ENCODE data around the gene MCUB. TPM values are rescaled to one million over a fixed set of nuclear protein-coding genes. Genes with fewer than 3 reads are reported as not detected.

The MCUB gene
- total and polyA plus RNA-seq, 3 experiments from 2014 or later, result 68.7 to 159 (median 71.6) TPM

DNA sequence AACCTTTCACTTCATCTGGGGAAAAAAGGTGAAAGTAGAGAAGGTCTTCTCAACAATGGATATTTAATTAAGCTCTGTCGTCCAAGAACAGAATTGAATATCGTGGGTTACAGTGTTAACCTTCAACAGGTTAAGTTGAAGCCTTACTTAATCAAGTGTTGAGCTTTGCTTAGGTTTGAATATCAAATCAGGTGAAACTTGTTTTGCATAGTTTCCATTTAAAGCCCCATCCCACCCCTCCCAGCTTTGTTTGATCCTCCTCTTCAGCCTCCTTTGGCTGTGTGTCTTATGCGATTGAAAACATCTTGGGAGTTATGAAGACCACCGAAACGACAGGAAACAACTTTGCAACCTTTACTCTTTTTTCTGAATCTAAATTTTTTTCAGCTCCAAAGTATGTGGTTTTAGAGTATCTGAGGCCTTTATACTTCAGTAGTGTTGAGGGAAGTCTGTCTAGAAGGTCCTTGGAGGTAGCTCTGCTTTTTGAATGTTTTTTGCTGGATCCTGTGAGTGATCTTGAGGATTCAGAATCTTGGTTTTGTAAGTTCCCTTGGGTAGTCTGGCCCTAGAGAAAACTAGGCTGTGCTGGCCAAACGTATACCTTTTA is 39.1 kb downstream of the MCUB start:
- peaks cover 0 to 6% (median 3%) of the 10 kb centered on the region in 5 donors for H3K9me3 Mint-ChIP-seq
- H3K27ac Mint-ChIP-seq, result peak overlapping the region in 6 of 8 donors; percentile 36 to 74 (median 52)
- no peak overlapping the region for H3K27ac ChIP-seq (ENCODE audit: low read depth, low read length)
- H3K36me3 ChIP-seq (ENCODE audit: insufficient read depth, low read length), result no peaks in the 10 kb centered on the region
- H3K4me1 ChIP-seq (ENCODE audit: insufficient read depth, low read length), result peaks cover 20% of the 10 kb centered on the region
- H3K4me3 Mint-ChIP-seq, result peak overlapping the region in 1 of 7 donors; percentile 30
- CTCF ChIA-PET, result interaction anchor here (0.5 to 1.0 kb wide), 2 partner anchors 47 to 160 kb away, joined by 3 read pairs; no protein-coding TSS in a partner anchor
- peaks cover 29 to 47% (median 46%) of the 10 kb centered on the region in 3 donors for H3K4me1 Mint-ChIP-seq
- DNase-seq, result peak in 1 of 5 donors; percentile 38
- H3K9me3 ChIP-seq (ENCODE audit: low read length), result no peaks in the 10 kb centered on the region
- peaks cover 11 to 33% (median 24%) of the 10 kb centered on the region in 3 donors for H3K36me3 Mint-ChIP-seq
- no peaks in the 10 kb centered on the region for H3K27me3 Mint-ChIP-seq
- POLR2A ChIA-PET, result interaction anchor here (0.9 kb wide), 1 partner anchor 15 kb away, joined by 4 read pairs; no protein-coding TSS in a partner anchor
- H3K4me3 ChIP-seq (ENCODE audit: low read length), result no peak overlapping the region
- H3K27me3 ChIP-seq (ENCODE audit: insufficient read depth, low read length, poor library complexity, severe bottlenecking), result no peaks in the 10 kb centered on the region

DNA sequence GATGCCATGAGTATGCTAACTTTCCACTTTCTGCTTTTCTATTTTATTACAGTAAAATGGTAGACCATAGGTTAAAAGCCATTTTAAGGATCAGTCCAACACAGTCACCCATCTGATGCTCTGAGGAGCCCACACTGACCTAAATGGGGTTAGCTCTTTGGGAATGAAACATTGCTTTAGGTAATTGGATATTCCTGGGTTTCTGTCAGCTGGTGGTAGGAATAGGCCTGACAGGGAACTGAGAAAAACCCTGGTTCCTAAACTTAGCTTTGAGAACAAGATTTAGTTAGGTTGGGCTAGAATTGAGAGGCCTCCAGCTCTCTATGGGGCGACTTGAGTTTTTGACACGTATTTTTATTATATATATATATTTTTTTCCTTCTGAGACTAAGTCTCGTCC is 40.4 kb downstream of the MCUB start:
- no peak overlapping the region for H3K27ac ChIP-seq (ENCODE audit: low read depth, low read length)
- peaks cover 37 to 56% (median 52%) of the 10 kb centered on the region in 3 donors for H3K4me1 Mint-ChIP-seq
- peaks cover 18 to 46% (median 36%) of the 10 kb centered on the region in 3 donors for H3K36me3 Mint-ChIP-seq
- H3K4me3 Mint-ChIP-seq, result no peak overlapping the region
- H3K27me3 Mint-ChIP-seq, result no peaks in the 10 kb centered on the region
- CTCF ChIA-PET, result no interaction called here
- H3K9me3 ChIP-seq (ENCODE audit: low read length), result no peaks in the 10 kb centered on the region
- no peaks in the 10 kb centered on the region for H3K36me3 ChIP-seq (ENCODE audit: insufficient read depth, low read length)
- H3K27me3 ChIP-seq (ENCODE audit: insufficient read depth, low read length, poor library complexity, severe bottlenecking), result no peaks in the 10 kb centered on the region
- H3K27ac Mint-ChIP-seq, result peak overlapping the region in 3 of 8 donors; percentile 5 to 53 (median 15)
- peaks cover 2 to 9% (median 3%) of the 10 kb centered on the region in 5 donors for H3K9me3 Mint-ChIP-seq
- peaks cover 20% of the 10 kb centered on the region for H3K4me1 ChIP-seq (ENCODE audit: insufficient read depth, low read length)
- no peak for DNase-seq
- POLR2A ChIA-PET, result interaction anchor here (0.6 kb wide), 1 partner anchor 96 kb away, joined by 3 read pairs; no protein-coding TSS in a partner anchor
- H3K4me3 ChIP-seq (ENCODE audit: low read length), result no peak overlapping the region

DNA sequence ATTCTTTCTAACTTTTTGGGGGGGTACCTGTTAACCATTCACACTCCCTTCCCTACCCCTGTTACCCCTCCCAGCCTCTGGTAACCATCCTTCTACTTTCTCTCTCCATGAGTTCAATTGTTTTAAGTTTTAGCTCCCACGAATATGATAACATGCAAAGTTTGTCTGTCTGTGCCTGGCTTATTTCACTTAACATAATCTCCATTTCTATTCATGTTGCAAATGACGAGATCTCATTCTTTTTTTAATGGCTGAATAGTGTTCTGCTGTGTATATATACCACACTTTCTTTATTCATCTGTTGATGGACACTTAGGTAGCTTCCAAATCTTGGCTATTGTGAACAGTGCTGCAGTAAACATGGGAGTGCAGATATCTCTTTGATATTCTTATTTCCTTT is 41.3 kb downstream of the MCUB start:
- POLR2A ChIA-PET, result no interaction called here
- CTCF ChIA-PET, result no interaction called here
- Histone ChIP-seq H3K9me3 (ENCODE audit: low read length) (no peaks in the 10 kb centered on the region), H3K27me3 (ENCODE audit: insufficient read depth, low read length, poor library complexity, severe bottlenecking) (no peaks in the 10 kb centered on the region), H3K27ac (ENCODE audit: low read depth, low read length) (no peak overlapping the region), H3K4me3 (ENCODE audit: low read length) (no peak overlapping the region), H3K4me1 (ENCODE audit: insufficient read depth, low read length) (peaks cover 20% of the 10 kb centered on the region), H3K36me3 (ENCODE audit: insufficient read depth, low read length) (no peaks in the 10 kb centered on the region)
- peaks cover 45 to 65% (median 58%) of the 10 kb centered on the region in 3 donors for H3K4me1 Mint-ChIP-seq
- H3K9me3 Mint-ChIP-seq, result peaks cover 2 to 12% (median 5%) of the 10 kb centered on the region in 5 donors
- no peak for DNase-seq
- H3K27ac Mint-ChIP-seq, result peak overlapping the region in 7 of 8 donors; percentile 2 to 31 (median 9)
- no peak overlapping the region for H3K4me3 Mint-ChIP-seq
- H3K27me3 Mint-ChIP-seq, result no peaks in the 10 kb centered on the region
- H3K36me3 Mint-ChIP-seq, result peaks cover 22 to 53% (median 42%) of the 10 kb centered on the region in 3 donors

DNA sequence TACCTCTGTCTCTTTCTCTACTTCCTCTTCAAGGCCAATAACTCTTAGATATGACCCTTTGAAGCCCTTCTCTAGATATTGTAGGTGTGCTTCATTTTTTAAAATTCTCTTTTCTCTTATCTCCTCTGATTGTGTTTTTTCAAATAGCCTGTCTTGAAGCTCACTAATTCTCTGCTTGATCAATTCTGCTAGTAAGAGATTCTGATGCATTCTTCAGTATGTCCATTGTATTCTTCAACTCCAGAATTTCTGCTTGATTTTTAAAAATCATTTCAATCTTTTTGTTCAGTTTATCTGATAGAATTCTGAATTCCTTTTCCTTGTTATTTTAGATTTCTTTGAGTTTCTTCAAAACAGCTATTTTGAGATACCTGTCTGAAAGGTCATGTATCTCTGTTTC is 47.9 kb downstream of the MCUB start:
- Histone ChIP-seq H3K27me3 (ENCODE audit: insufficient read depth, low read length, poor library complexity, severe bottlenecking) (no peaks in the 10 kb centered on the region), H3K4me3 (ENCODE audit: low read length) (no peak overlapping the region), H3K4me1 (ENCODE audit: insufficient read depth, low read length) (peaks cover 7% of the 10 kb centered on the region), H3K9me3 (ENCODE audit: low read length) (peaks cover 5% of the 10 kb centered on the region), H3K36me3 (ENCODE audit: insufficient read depth, low read length) (peaks cover 6% of the 10 kb centered on the region), H3K27ac (ENCODE audit: low read depth, low read length) (no peak overlapping the region)
- Mint-ChIP-seq H3K27me3 (no peaks in the 10 kb centered on the region), H3K27ac (peak overlapping the region in 2 of 8 donors; percentile 34 to 51), H3K4me3 (peak overlapping the region in 3 of 7 donors; percentile 20 to 34 (median 33)), H3K36me3 (peaks cover 29 to 73% (median 53%) of the 10 kb centered on the region in 3 donors), H3K9me3 (peaks cover 12 to 22% (median 20%) of the 10 kb centered on the region in 5 donors), H3K4me1 (peaks cover 64 to 85% (median 83%) of the 10 kb centered on the region in 3 donors)
- no peak for DNase-seq
- ChIA-PET POLR2A (no interaction called here), CTCF (interaction anchor here (1.1 kb wide), 1 partner anchor 96 kb away, joined by 4 read pairs; the partner anchor contains the start of gene CASP6)

DNA sequence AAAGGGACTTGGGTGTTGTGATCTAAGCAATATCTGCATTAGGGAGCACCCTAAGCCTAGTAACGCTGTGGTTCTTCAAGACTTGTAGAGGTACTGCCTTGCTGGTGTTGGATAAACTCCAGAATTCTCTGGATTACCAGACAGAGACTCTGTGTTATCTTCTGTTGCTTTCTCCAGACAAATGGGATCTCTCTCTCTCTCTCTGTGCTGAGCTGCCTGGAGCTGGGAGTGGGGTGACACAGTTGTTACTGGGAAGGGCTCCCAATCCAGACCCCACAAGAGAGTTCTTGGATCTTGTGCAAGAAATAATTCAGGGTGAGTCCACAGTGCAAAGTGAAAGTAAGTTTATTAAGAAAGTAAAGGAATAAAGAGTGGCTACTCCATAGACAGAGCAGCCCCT is 48.8 kb downstream of the MCUB start:
- no peaks in the 10 kb centered on the region for H3K27me3 Mint-ChIP-seq
- Histone ChIP-seq H3K27ac (ENCODE audit: low read depth, low read length) (no peak overlapping the region), H3K27me3 (ENCODE audit: insufficient read depth, low read length, poor library complexity, severe bottlenecking) (no peaks in the 10 kb centered on the region), H3K36me3 (ENCODE audit: insufficient read depth, low read length) (peaks cover 6% of the 10 kb centered on the region), H3K4me3 (ENCODE audit: low read length) (no peak overlapping the region), H3K9me3 (ENCODE audit: low read length) (peaks cover 5% of the 10 kb centered on the region), H3K4me1 (ENCODE audit: insufficient read depth, low read length) (peaks cover 7% of the 10 kb centered on the region)
- DNase-seq, result no peak
- H3K36me3 Mint-ChIP-seq, result peaks cover 30 to 76% (median 52%) of the 10 kb centered on the region in 3 donors
- ChIA-PET POLR2A (no interaction called here), CTCF (no interaction called here)
- H3K27ac Mint-ChIP-seq, result peak overlapping the region in 3 of 8 donors; percentile 47 to 82 (median 57)
- H3K4me3 Mint-ChIP-seq, result peak overlapping the region in 1 of 7 donors; percentile 62
- peaks cover 12 to 22% (median 20%) of the 10 kb centered on the region in 5 donors for H3K9me3 Mint-ChIP-seq
- H3K4me1 Mint-ChIP-seq, result peaks cover 65 to 94% (median 92%) of the 10 kb centered on the region in 3 donors

DNA sequence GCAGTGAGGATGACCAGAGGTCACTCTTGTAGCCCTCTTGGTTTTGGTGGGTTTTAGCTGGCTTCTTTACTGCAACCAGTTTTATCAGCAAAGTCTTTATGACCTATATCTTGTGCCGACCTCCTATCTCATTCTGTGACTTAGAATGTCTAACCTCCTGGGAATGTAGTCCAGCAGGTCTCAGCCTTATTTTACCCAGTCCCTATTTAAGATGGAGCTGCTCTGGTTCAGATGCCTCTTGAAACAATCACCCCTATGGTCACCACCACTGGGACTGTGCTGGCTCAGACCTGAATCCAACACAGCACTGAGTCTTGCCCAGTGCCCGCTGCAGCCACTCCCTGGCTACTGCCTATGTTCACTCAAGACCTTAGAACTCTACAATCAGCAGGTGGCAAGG is 49.4 kb downstream of the MCUB start:
- no peaks in the 10 kb centered on the region for H3K27me3 Mint-ChIP-seq
- no peak overlapping the region for H3K4me3 ChIP-seq (ENCODE audit: low read length)
- H3K4me1 ChIP-seq (ENCODE audit: insufficient read depth, low read length), result peaks cover 7% of the 10 kb centered on the region
- CTCF ChIA-PET, result no interaction called here
- peak overlapping the region in 1 of 8 donors; percentile 82 for H3K27ac Mint-ChIP-seq
- H3K36me3 Mint-ChIP-seq, result peaks cover 30 to 75% (median 47%) of the 10 kb centered on the region in 3 donors
- peaks cover 69 to 98% (median 92%) of the 10 kb centered on the region in 3 donors for H3K4me1 Mint-ChIP-seq
- H3K4me3 Mint-ChIP-seq, result no peak overlapping the region
- H3K9me3 Mint-ChIP-seq, result peaks cover 12 to 22% (median 20%) of the 10 kb centered on the region in 5 donors
- no peak for DNase-seq
- no peak overlapping the region for H3K27ac ChIP-seq (ENCODE audit: low read depth, low read length)
- POLR2A ChIA-PET, result no interaction called here
- no peaks in the 10 kb centered on the region for H3K27me3 ChIP-seq (ENCODE audit: insufficient read depth, low read length, poor library complexity, severe bottlenecking)
- H3K9me3 ChIP-seq (ENCODE audit: low read length), result peaks cover 5% of the 10 kb centered on the region
- H3K36me3 ChIP-seq (ENCODE audit: insufficient read depth, low read length), result peaks cover 6% of the 10 kb centered on the region

DNA sequence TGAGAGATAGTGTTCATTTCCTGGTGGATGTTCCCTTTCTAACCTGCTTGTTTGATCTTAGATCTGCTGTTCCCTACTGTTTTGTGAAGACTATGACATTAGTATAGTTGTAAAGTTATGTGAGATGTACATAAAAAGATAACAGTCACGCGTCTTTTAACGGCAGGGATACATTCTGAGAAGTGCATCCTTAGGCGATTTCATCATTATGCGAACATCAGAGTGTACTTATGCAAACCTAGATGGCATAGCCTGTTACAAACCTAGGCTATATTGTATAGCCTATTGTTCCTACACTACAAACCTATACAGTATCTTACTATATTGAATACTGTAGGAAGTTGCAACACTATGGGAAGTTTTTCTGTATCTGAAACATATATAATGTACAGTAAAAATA is 50.4 kb downstream of the MCUB start:
- Mint-ChIP-seq H3K27me3 (no peaks in the 10 kb centered on the region), H3K9me3 (peaks cover 12 to 22% (median 18%) of the 10 kb centered on the region in 5 donors), H3K4me3 (no peak overlapping the region), H3K36me3 (peaks cover 23 to 70% (median 36%) of the 10 kb centered on the region in 3 donors), H3K4me1 (peaks cover 68 to 94% (median 89%) of the 10 kb centered on the region in 3 donors), H3K27ac (no peak overlapping the region)
- peaks cover 7% of the 10 kb centered on the region for H3K4me1 ChIP-seq (ENCODE audit: insufficient read depth, low read length)
- no peaks in the 10 kb centered on the region for H3K27me3 ChIP-seq (ENCODE audit: insufficient read depth, low read length, poor library complexity, severe bottlenecking)
- no peak for DNase-seq
- peaks cover 5% of the 10 kb centered on the region for H3K9me3 ChIP-seq (ENCODE audit: low read length)
- no peak overlapping the region for H3K27ac ChIP-seq (ENCODE audit: low read depth, low read length)
- peaks cover 6% of the 10 kb centered on the region for H3K36me3 ChIP-seq (ENCODE audit: insufficient read depth, low read length)
- POLR2A ChIA-PET, result no interaction called here
- H3K4me3 ChIP-seq (ENCODE audit: low read length), result no peak overlapping the region
- CTCF ChIA-PET, result no interaction called here

DNA sequence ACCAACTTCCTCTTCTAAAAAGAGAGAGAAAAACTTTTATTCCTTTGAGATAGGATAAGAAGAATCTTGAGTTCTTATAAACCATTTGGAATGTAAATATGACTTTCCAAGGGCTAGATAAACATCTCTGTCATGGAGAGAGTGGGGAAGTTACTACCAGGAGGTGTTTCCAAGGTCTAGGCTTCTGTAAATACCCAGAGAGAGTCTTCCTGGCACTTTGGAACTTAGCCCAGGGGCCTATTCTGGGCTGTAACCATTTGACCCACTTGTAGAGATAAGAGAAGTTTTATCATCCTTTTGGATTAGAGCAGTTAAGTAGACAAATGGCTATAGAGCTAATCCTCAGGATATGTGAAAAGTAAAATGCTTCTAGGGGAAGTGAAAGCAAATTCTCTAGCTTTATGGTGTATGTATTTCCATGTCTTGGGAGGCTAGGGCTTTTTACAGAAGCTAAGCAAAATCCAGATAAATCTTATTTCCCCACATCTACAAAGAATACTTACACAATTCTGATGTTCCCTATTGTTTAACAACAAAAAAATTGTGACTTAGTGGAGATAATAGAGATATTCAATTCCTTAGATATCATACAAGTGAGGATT is 51.1 kb downstream of the MCUB start:
- ChIA-PET POLR2A (no interaction called here), CTCF (interaction anchor here (1.1 to 1.4 kb wide), 2 partner anchors 34 to 52 kb away, joined by 3 read pairs; partner anchors contain the start of gene MCUB)
- peak overlapping the region in 2 of 8 donors; percentile 12 to 22 for H3K27ac Mint-ChIP-seq
- DNase-seq, result no peak
- peaks cover 11 to 21% (median 18%) of the 10 kb centered on the region in 5 donors for H3K9me3 Mint-ChIP-seq
- H3K4me1 Mint-ChIP-seq, result peaks cover 70 to 94% (median 90%) of the 10 kb centered on the region in 3 donors
- H3K27me3 Mint-ChIP-seq, result no peaks in the 10 kb centered on the region
- Histone ChIP-seq H3K27ac (ENCODE audit: low read depth, low read length) (no peak overlapping the region), H3K4me1 (ENCODE audit: insufficient read depth, low read length) (peaks cover 13% of the 10 kb centered on the region), H3K36me3 (ENCODE audit: insufficient read depth, low read length) (peaks cover 6% of the 10 kb centered on the region), H3K9me3 (ENCODE audit: low read length) (peaks cover 5% of the 10 kb centered on the region), H3K4me3 (ENCODE audit: low read length) (no peak overlapping the region), H3K27me3 (ENCODE audit: insufficient read depth, low read length, poor library complexity, severe bottlenecking) (no peaks in the 10 kb centered on the region)
- peaks cover 21 to 73% (median 31%) of the 10 kb centered on the region in 3 donors for H3K36me3 Mint-ChIP-seq
- no peak overlapping the region for H3K4me3 Mint-ChIP-seq

Data from CD8-positive, alpha-beta memory T cell (primary cell).